ENCODE data around the gene FOXJ1. TPM values are rescaled to one million over a fixed set of nuclear protein-coding genes. Genes with fewer than 3 reads are reported as not detected.
A peak's percentile ranks its signal among the peaks of the same experiment; 100 is the strongest.

The FOXJ1 gene
- total and polyA plus RNA-seq, 2 of the 13 experiments (the other 11 are each of a cell fraction or from before 2014, with no cell fraction given), result 0.98 to 1.6 TPM

GRCh38 chr17:76103274-76104139 is 37.5 kb downstream of the FOXJ1 start, which contains the start of gene EXOC7 (continued):
- peak; percentile 88; the same call in 1 of the 2 replicates for TF ChIP-seq KDM5A (IDR thresholded peaks at IDR 0.05; ENCODE audit: borderline replicate concordance, low read length)
- TF ChIP-seq ZFAT (CRISPR knock-in tag; conservative IDR thresholded peaks at IDR 0.05), result no peak
- peak; percentile 61; the same call in 1 of the 2 replicates for TF ChIP-seq ZNF333 (CRISPR knock-in tag; IDR thresholded peaks at IDR 0.05; ENCODE audit: borderline replicate concordance)
- TF ChIP-seq ZSCAN30 (CRISPR knock-in tag; IDR thresholded peaks at IDR 0.05), result no peak
- TF ChIP-seq TCF7L2 (IDR thresholded peaks at IDR 0.05; ENCODE audit: low read depth, low read length), result no peak
- TF ChIP-seq RERE (CRISPR knock-in tag; IDR thresholded peaks at IDR 0.05; ENCODE audit: low read depth), result no peak
- peak; percentile 31; the same call in 1 of the 2 replicates for TF ChIP-seq TOPORS (CRISPR knock-in tag; IDR thresholded peaks at IDR 0.05)
- TF ChIP-seq GLI4 (CRISPR knock-in tag; IDR thresholded peaks at IDR 0.05; ENCODE audit: borderline replicate concordance), result peak; percentile 88; the same call in 1 of the 2 replicates
- no peak for TF ChIP-seq USF2 (IDR thresholded peaks at IDR 0.05; ENCODE audit: low read depth, low read length)
- TF ChIP-seq USF2 (CRISPR knock-in tag; IDR thresholded peaks at IDR 0.05; ENCODE audit: borderline replicate concordance), result peak; percentile 12; the same call in 1 of the 2 replicates
- TF ChIP-seq ZNF556 (CRISPR knock-in tag; IDR thresholded peaks at IDR 0.05; ENCODE audit: borderline replicate concordance), result no peak; the same call in 1 of the 2 replicates
- TF ChIP-seq ZBTB42 (CRISPR knock-in tag; IDR thresholded peaks at IDR 0.05), result peak; percentile 30; the same call in 1 of the 2 replicates
- peak; percentile 74 for TF ChIP-seq ZGPAT (CRISPR knock-in tag; IDR thresholded peaks at IDR 0.05)
- TF ChIP-seq ZFP36L1 (CRISPR knock-in tag; IDR thresholded peaks at IDR 0.05), result no peak
- no peak; the same call in 1 of the 2 replicates for TF ChIP-seq ZBTB2 (CRISPR knock-in tag; IDR thresholded peaks at IDR 0.05; ENCODE audit: low read depth)
- TF ChIP-seq ZNF841 (CRISPR knock-in tag; IDR thresholded peaks at IDR 0.05; ENCODE audit: borderline replicate concordance), result no peak
- no peak for TF ChIP-seq ZNF10 (CRISPR knock-in tag; IDR thresholded peaks at IDR 0.05; ENCODE audit: borderline replicate concordance, low read depth)
